Measurements from ENCODE around the gene ME3. TPM values are rescaled to one million over a fixed set of nuclear protein-coding genes. Genes with fewer than 3 reads are reported as not detected.

Gene ME3
- total RNA-seq, 3 donors from 2014 or later (not counting 1 experiment from before 2014, with no cell fraction given): 5.2 to 7.5 (median 6.9) TPM

- Histone ChIP-seq H3K9me3 (ENCODE audit: control insufficient read depth, insufficient read depth, low read length) (no peaks in the 10 kb centered on the region), H3K4me1 (ENCODE audit: control insufficient read depth, insufficient read depth, low read length) (peaks cover 50% of the 10 kb centered on the region), H3K36me3 (ENCODE audit: control insufficient read depth, insufficient read depth, low read length) (no peaks in the 10 kb centered on the region), H3K4me3 (ENCODE audit: low read length) (no peak overlapping the region), H3K27me3 (ENCODE audit: control insufficient read depth, insufficient read depth, low read length) (peaks cover 3% of the 10 kb centered on the region), H3K27ac (ENCODE audit: low read length) (no peak overlapping the region)
- ATAC-seq: no peak
- H3K36me3 Mint-ChIP-seq: peaks cover 3% of the 10 kb centered on the region
- H3K4me3 Mint-ChIP-seq: no peak overlapping the region
- no peak for TF ChIP-seq CTCF (IDR thresholded peaks at IDR 0.05)
- no peaks in the 10 kb centered on the region for H3K9me3 Mint-ChIP-seq
- H3K4me1 Mint-ChIP-seq: peaks cover 2 to 5% of the 10 kb centered on the region in 2 donors
- DNase-seq: peak in 1 of 2 donors; percentile 7
- H3K27me3 Mint-ChIP-seq (ENCODE audit: low read depth in 2 of 2): peaks cover 8 to 22% of the 10 kb centered on the region in 2 donors
- intact Hi-C loops (cut with micrococcal nuclease): no loop called here
- no peak overlapping the region for H3K27ac Mint-ChIP-seq
- WGBS (ENCODE audit: insufficient coverage): 30% methylated on average over 1 of the region's 3 CpGs
Measured at GRCh38 chr11:86500500-86501140, 171.8 kb downstream of the ME3 start.

- Mint-ChIP-seq H3K4me3 (no peak overlapping the region), H3K27me3 (ENCODE audit: low read depth in 2 of 2) (peaks cover 12 to 26% of the 10 kb centered on the region in 2 donors), H3K9me3 (no peaks in the 10 kb centered on the region), H3K36me3 (peaks cover 9% of the 10 kb centered on the region), H3K27ac (no peak overlapping the region), H3K4me1 (peaks cover 5 to 8% of the 10 kb centered on the region in 2 donors)
- no peak for DNase-seq
- 74% methylated on average over 4 of the region's 4 CpGs for WGBS (ENCODE audit: insufficient coverage)
- intact Hi-C loops (cut with micrococcal nuclease): no loop called here
- no peak for ATAC-seq
- Histone ChIP-seq H3K36me3 (ENCODE audit: control insufficient read depth, insufficient read depth, low read length) (no peaks in the 10 kb centered on the region), H3K27ac (ENCODE audit: low read length) (no peak overlapping the region), H3K4me3 (ENCODE audit: low read length) (no peak overlapping the region), H3K9me3 (ENCODE audit: control insufficient read depth, insufficient read depth, low read length) (no peaks in the 10 kb centered on the region), H3K27me3 (ENCODE audit: control insufficient read depth, insufficient read depth, low read length) (peaks cover 3% of the 10 kb centered on the region), H3K4me1 (ENCODE audit: control insufficient read depth, insufficient read depth, low read length) (peaks cover 45% of the 10 kb centered on the region)
- TF ChIP-seq CTCF (IDR thresholded peaks at IDR 0.05): no peak
Measured at GRCh38 chr11:86499723-86500129, 172.7 kb downstream of the ME3 start.

- no peak for ATAC-seq
- H3K27ac Mint-ChIP-seq: no peak overlapping the region
- Histone ChIP-seq H3K27me3 (ENCODE audit: control insufficient read depth, insufficient read depth, low read length) (peaks cover 3% of the 10 kb centered on the region), H3K4me3 (ENCODE audit: low read length) (no peak overlapping the region), H3K27ac (ENCODE audit: low read length) (no peak overlapping the region), H3K9me3 (ENCODE audit: control insufficient read depth, insufficient read depth, low read length) (no peaks in the 10 kb centered on the region), H3K4me1 (ENCODE audit: control insufficient read depth, insufficient read depth, low read length) (peaks cover 26% of the 10 kb centered on the region), H3K36me3 (ENCODE audit: control insufficient read depth, insufficient read depth, low read length) (no peaks in the 10 kb centered on the region)
- H3K9me3 Mint-ChIP-seq: no peaks in the 10 kb centered on the region
- TF ChIP-seq CTCF (IDR thresholded peaks at IDR 0.05): no peak
- intact Hi-C loops (cut with micrococcal nuclease): no loop called here
- no peak for DNase-seq
- peaks cover 5 to 8% of the 10 kb centered on the region in 2 donors for H3K4me1 Mint-ChIP-seq
- peaks cover 9% of the 10 kb centered on the region for H3K36me3 Mint-ChIP-seq
- H3K27me3 Mint-ChIP-seq (ENCODE audit: low read depth in 2 of 2): peaks cover 20 to 33% of the 10 kb centered on the region in 2 donors
- H3K4me3 Mint-ChIP-seq: no peak overlapping the region
- WGBS (ENCODE audit: insufficient coverage): 82% methylated on average over 9 of the region's 10 CpGs
Measured at GRCh38 chr11:86497836-86498235, 174.6 kb downstream of the ME3 start.

- Mint-ChIP-seq H3K27ac (no peak overlapping the region), H3K9me3 (no peaks in the 10 kb centered on the region), H3K27me3 (ENCODE audit: low read depth in 2 of 2) (peaks cover 25 to 33% of the 10 kb centered on the region in 2 donors), H3K4me1 (peaks cover 5 to 8% of the 10 kb centered on the region in 2 donors), H3K36me3 (peaks cover 9% of the 10 kb centered on the region), H3K4me3 (no peak overlapping the region)
- Histone ChIP-seq H3K4me3 (ENCODE audit: low read length) (no peak overlapping the region), H3K4me1 (ENCODE audit: control insufficient read depth, insufficient read depth, low read length) (peaks cover 21% of the 10 kb centered on the region), H3K27me3 (ENCODE audit: control insufficient read depth, insufficient read depth, low read length) (peaks cover 3% of the 10 kb centered on the region), H3K36me3 (ENCODE audit: control insufficient read depth, insufficient read depth, low read length) (no peaks in the 10 kb centered on the region), H3K27ac (ENCODE audit: low read length) (no peak overlapping the region), H3K9me3 (ENCODE audit: control insufficient read depth, insufficient read depth, low read length) (no peaks in the 10 kb centered on the region)
- intact Hi-C loops (cut with micrococcal nuclease): no loop called here
- ATAC-seq: no peak
- DNase-seq: no peak
- TF ChIP-seq CTCF (IDR thresholded peaks at IDR 0.05): no peak
- WGBS (ENCODE audit: insufficient coverage): 60% methylated on average over 2 of the region's 2 CpGs
Measured at GRCh38 chr11:86497310-86497709, 175.1 kb downstream of the ME3 start.
